MM.1S (cell line): ENCODE data around the gene UTP14C.
"Not testable (repeated sequence)": the region's sequence is repeated elsewhere in the genome, so short reads cannot be mapped to it uniquely, and the experiment has no call there.

Experiments
- DNase-seq: peaks from one replicate; pipeline ENCODE4 v3.0.0-alpha.2; 2015
- H2AFZ ChIP-seq: fragments of 300-600 bp; sonication (generic); 2 replicates; pipeline ENCODE4 v1.6.0; 2016; ENCODE audit warnings: antibody characterized with exemption, low read length
- H3F3A ChIP-seq: fragments of 300-600 bp; sonication (generic); 2 replicates; pipeline ENCODE4 v1.6.1; 2016; ENCODE audit warnings: mild to moderate bottlenecking, antibody characterized with exemption, low read length, moderate library complexity, mixed read lengths; ENCODE audit not compliant: insufficient read depth
- H3K27ac ChIP-seq: fragments of 300-600 bp; sonication (generic); 2 replicates; pipeline ENCODE4 v1.5.1; 2016; ENCODE audit warnings: mild to moderate bottlenecking, low read length
- H3K27me3 ChIP-seq: fragments of 300-600 bp; sonication (generic); replicated peaks from 2 replicates; pipeline ENCODE4 v1.6.0; 2016; ENCODE audit warnings: low read length; ENCODE audit not compliant: insufficient read depth
- H3K36me3 ChIP-seq: fragments of 300-600 bp; sonication (generic); replicated peaks from 2 replicates; pipeline ENCODE4 v1.6.1; 2016; ENCODE audit warnings: mild to moderate bottlenecking, low read length, mixed read lengths; ENCODE audit not compliant: insufficient read depth
- H3K4me1 ChIP-seq: fragments of 300-600 bp; sonication (generic); 2 replicates; pipeline ENCODE4 v1.6.1; 2016; ENCODE audit warnings: low read length, mixed read lengths
- H3K4me2 ChIP-seq: fragments of 300-600 bp; sonication (generic); 2 replicates; pipeline ENCODE4 v1.6.0; 2016; ENCODE audit warnings: low read depth, low read length
- H3K4me3 ChIP-seq: fragments of 300-600 bp; sonication (generic); 2 replicates; pipeline ENCODE4 v1.5.1; 2016; ENCODE audit warnings: low read length, mixed read lengths
- H3K79me2 ChIP-seq: fragments of 300-600 bp; sonication (generic); 2 replicates; pipeline ENCODE4 v1.6.1; 2016; ENCODE audit warnings: mixed run types, low read length, mixed read lengths
- H3K9ac ChIP-seq: fragments of 300-600 bp; sonication (generic); 2 replicates; pipeline ENCODE4 v1.6.1; 2016; ENCODE audit warnings: low read length, mixed read lengths
- H3K9me2 ChIP-seq: fragments of 300-600 bp; sonication (generic); replicated peaks from 2 replicates; pipeline ENCODE4 v1.6.1; 2016; ENCODE audit warnings: mild to moderate bottlenecking, low read length, mixed read lengths; ENCODE audit not compliant: insufficient read depth
- H3K9me3 ChIP-seq: fragments of 300-600 bp; sonication (generic); replicated peaks from 2 replicates; pipeline ENCODE4 v1.6.1; 2016; ENCODE audit warnings: mild to moderate bottlenecking, low read length, mixed read lengths; ENCODE audit not compliant: insufficient read depth
- H4K20me1 ChIP-seq: fragments of 300-600 bp; sonication (generic); 2 replicates; pipeline ENCODE4 v1.6.1; 2016; ENCODE audit warnings: mild to moderate bottlenecking, low read length, moderate library complexity, mixed read lengths; ENCODE audit not compliant: insufficient read depth
- EZH2 ChIP-seq: fragments of 300-600 bp; sonication (generic); optimal IDR thresholded peaks from 2 replicates; pipeline ENCODE3; 2017; ENCODE audit warnings: low read depth, mild to moderate bottlenecking, antibody characterized with exemption, low read length, mixed read lengths
- EZH2phosphoT487 ChIP-seq: fragments of 300-600 bp; sonication (generic); IDR thresholded peaks from 2 replicates; pipeline ENCODE4 v1.6.1; 2018; ENCODE audit warnings: antibody characterized with exemption, low read length
- TF ChIP-seq, protein P1 (sequence below): fragments of 300-600 bp; sonication (generic); IDR thresholded peaks from 2 replicates; pipeline ENCODE4 v1.5.1; 2016; ENCODE audit warnings: antibody characterized with exemption, low read length, mixed read lengths

UTP14C gene

DNA sequence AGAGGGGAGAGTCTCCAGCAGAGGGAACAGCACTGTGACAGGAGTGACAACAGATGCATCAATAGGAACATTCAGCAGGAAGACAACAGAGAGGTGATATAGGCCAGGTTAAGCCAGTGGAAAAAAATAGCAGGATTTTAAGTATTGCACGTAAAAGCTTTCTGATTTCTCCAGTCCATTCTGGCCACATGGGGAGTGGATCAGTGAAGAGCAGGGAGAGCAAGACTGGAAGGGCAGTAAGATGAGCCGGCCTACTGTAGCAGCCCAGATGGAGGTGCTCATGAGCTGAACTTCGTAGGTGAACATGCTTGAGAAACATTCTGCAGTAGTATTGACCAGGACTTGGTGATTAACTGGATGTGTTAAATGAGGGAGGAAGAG lies 1.7 kb downstream of the UTP14C start:
- Histone ChIP-seq H3K4me1 (no peaks in the 10 kb centered on the region), H3K27me3 (no peaks in the 10 kb centered on the region), H3K9ac (no peak overlapping the region), H3K36me3 (no peaks in the 10 kb centered on the region), H3K9me3 (no peaks in the 10 kb centered on the region), H3F3A (no peaks in the 10 kb centered on the region), H2AFZ (no peak overlapping the region), H4K20me1 (no peaks in the 10 kb centered on the region), H3K4me3 (no peak overlapping the region), H3K79me2 (no peaks in the 10 kb centered on the region), H3K27ac (no peak overlapping the region), H3K9me2 (no peaks in the 10 kb centered on the region), H3K4me2 (no peak overlapping the region)
- TF ChIP-seq EZH2phosphoT487 (no peak), EZH2 (no peak)
- TF ChIP-seq, protein P1, sequence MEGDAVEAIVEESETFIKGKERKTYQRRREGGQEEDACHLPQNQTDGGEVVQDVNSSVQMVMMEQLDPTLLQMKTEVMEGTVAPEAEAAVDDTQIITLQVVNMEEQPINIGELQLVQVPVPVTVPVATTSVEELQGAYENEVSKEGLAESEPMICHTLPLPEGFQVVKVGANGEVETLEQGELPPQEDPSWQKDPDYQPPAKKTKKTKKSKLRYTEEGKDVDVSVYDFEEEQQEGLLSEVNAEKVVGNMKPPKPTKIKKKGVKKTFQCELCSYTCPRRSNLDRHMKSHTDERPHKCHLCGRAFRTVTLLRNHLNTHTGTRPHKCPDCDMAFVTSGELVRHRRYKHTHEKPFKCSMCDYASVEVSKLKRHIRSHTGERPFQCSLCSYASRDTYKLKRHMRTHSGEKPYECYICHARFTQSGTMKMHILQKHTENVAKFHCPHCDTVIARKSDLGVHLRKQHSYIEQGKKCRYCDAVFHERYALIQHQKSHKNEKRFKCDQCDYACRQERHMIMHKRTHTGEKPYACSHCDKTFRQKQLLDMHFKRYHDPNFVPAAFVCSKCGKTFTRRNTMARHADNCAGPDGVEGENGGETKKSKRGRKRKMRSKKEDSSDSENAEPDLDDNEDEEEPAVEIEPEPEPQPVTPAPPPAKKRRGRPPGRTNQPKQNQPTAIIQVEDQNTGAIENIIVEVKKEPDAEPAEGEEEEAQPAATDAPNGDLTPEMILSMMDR = no peak
- DNase-seq = no peak

DNA sequence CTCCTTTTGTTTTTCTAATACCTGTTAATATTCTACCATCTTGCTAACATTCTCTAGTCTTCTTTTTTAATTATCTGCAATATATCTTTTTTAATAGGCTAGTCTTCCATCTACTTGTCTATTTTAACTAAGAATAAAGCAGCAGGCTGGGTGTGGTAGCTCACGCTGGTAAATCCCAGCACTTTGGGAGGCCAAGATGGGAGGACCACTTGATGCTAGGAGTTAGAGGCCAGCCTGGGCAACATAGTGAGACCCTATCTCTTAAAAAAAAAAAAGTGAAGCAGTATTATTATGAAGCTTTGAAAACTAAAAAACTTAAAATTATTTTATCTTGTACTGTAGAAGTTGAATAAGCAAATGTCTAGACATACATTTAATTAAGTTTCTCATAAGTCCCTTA lies 3.3 kb downstream of the UTP14C start:
- H3K27ac ChIP-seq = no peak overlapping the region
- H4K20me1 ChIP-seq = no peaks in the 10 kb centered on the region
- DNase-seq = no peak
- no peaks in the 10 kb centered on the region for H3K9me3 ChIP-seq
- H3K79me2 ChIP-seq = no peaks in the 10 kb centered on the region
- H3K27me3 ChIP-seq = no peaks in the 10 kb centered on the region
- H3K4me3 ChIP-seq = no peak overlapping the region
- H3K4me2 ChIP-seq = no peak overlapping the region
- H3K9ac ChIP-seq = no peak overlapping the region
- no peaks in the 10 kb centered on the region for H3K36me3 ChIP-seq
- TF ChIP-seq EZH2 (no peak), EZH2phosphoT487 (no peak)
- TF ChIP-seq, protein P1 = no peak
- H3K4me1 ChIP-seq = no peaks in the 10 kb centered on the region
- H3F3A ChIP-seq = no peaks in the 10 kb centered on the region
- no peaks in the 10 kb centered on the region for H3K9me2 ChIP-seq
- no peak overlapping the region for H2AFZ ChIP-seq

DNA sequence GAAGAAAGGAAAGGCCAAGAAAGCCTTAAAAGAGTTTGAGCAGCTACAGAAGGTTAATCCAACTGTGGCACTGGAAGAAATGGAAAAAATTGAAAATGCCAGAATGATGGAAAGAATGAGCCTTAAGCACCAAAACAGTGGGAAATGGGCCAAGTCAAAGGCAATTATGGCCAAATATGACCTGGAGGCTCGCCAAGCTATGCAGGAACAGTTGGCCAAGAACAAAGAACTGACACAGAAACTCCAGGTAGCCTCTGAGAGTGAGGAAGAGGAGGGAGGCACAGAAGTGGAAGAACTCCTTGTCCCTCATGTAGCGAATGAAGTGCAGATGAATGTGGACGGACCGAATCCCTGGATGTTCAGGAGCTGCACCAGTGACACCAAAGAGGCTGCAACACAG lies 5.1 kb downstream of the UTP14C start:
- Histone ChIP-seq H3K9me3 (no peaks in the 10 kb centered on the region), H3K4me1 (no peaks in the 10 kb centered on the region), H3K9me2 (no peaks in the 10 kb centered on the region), H3K27me3 (no peaks in the 10 kb centered on the region), H3K27ac (no peak overlapping the region), H3K4me3 (no peak overlapping the region), H2AFZ (no peak overlapping the region), H3K36me3 (no peaks in the 10 kb centered on the region), H3K9ac (no peak overlapping the region), H3K4me2 (no peak overlapping the region), H3K79me2 (no peaks in the 10 kb centered on the region), H3F3A (no peaks in the 10 kb centered on the region), H4K20me1 (no peaks in the 10 kb centered on the region)
- no peak for DNase-seq
- TF ChIP-seq EZH2 = no peak

DNA sequence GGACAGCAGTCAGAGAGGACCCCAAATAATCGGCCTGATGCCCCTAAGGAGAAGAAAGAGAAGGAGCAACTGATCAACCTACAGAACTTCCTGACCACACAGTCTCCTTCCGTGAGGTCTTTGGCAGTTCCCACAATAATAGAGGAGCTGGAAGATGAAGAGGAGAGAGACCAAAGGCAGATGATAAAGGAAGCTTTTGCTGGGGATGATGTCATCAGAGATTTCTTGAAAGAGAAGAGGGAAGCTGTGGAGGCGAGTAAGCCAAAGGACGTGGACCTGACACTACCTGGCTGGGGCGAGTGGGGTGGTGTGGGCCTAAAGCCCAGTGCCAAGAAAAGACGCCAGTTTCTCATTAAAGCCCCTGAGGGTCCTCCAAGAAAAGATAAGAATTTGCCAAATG lies 5.9 kb downstream of the UTP14C start:
- DNase-seq, H3K9me2 ChIP-seq, H3K36me3 ChIP-seq, H2AFZ ChIP-seq, H3K4me1 ChIP-seq, H3K79me2 ChIP-seq, H3K4me3 ChIP-seq, H3K4me2 ChIP-seq, H3K27ac ChIP-seq, H3F3A ChIP-seq, H4K20me1 ChIP-seq, H3K27me3 ChIP-seq, H3K9ac ChIP-seq, H3K9me3 ChIP-seq: not testable (repeated sequence)
